Bronchial epithelial cell (primary cell): ENCODE data around the gene CRACDL. TPM values are rescaled to one million over a fixed set of nuclear protein-coding genes. Genes with fewer than 3 reads are reported as not detected.

Experiments used
- DNase-seq: peaks from one replicate; pipeline ENCODE4 v3.0.0-alpha.2; 2010; ENCODE audit warnings: low read depth
- FAIRE-seq: peaks from 2 replicates; lab custom pipeline; 2011; peaks lifted over from hg19 to GRCh38; lab: Jason Lieb, UNC
- H3K27me3 ChIP-seq: 2 replicates; pipeline ENCODE4 v1.5.1; 2011; ENCODE audit warnings: low read length; ENCODE audit not compliant: control insufficient read depth, insufficient read depth
- H3K36me3 ChIP-seq: 2 replicates; pipeline ENCODE4 v1.5.1; 2011; ENCODE audit warnings: low read length; ENCODE audit not compliant: control insufficient read depth, insufficient read depth
- H3K4me3 ChIP-seq: 2 replicates; pipeline ENCODE4 v1.5.1; 2011; ENCODE audit warnings: mild to moderate bottlenecking, low read depth, low read length, control low read depth
- CTCF ChIP-seq: IDR thresholded peaks from 2 replicates; pipeline ENCODE4 v1.5.1; 2011; ENCODE audit warnings: mild to moderate bottlenecking, moderate library complexity, low read length, control low read depth, inconsistent platforms; ENCODE audit not compliant: insufficient read depth, severe bottlenecking
- total RNA-seq: library from RNA; depleted of rRNA; stranded (reverse); fragments of >200 nt; gene quantifications from 2 replicates; pipeline ENCODE4 v1.2.1, GENCODE V29; 2014

CRACDL gene
- total RNA-seq, 1 donor from 2014 or later: 0.26 TPM

DNA sequence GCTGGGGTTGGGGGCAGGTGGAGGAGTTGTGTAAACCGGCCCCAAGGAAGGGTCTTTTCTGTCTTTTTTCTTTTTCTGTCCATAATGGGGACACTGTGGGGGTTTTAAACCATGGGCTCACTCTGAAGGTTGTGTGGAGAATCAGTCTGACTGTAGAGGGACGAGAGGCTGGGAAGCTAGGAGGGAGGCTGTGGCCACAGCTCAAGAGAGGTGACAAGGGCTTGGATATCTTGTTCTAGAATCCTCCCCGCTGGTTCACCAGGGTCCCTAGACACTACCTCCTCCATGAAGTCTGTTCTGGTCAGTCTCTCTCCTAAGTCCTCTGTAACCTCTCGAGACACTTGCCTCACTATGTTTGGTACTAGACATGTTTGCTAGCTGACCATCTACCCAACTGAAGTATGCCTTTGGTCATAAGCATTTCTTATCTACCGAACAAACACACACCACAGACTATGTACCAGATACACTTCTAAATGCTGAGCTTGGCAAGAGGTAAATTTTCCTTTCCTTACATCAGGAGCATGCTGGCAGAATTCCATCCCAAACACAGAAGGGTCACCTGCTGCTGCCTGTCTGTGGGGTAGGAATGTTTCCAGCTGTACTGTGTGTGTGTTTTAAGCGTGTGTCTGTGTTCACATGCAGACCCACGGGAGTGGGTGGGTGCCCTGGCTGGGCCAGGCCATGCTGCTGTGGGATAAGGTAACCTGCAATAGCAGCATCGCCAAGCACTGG lies 135.5 kb downstream of the CRACDL start:
- TF ChIP-seq CTCF: no peak
- no peak overlapping the region for H3K4me3 ChIP-seq
- DNase-seq (no peak), FAIRE-seq (no peak)
- H3K36me3 ChIP-seq: no peaks in the 10 kb centered on the region
- no peaks in the 10 kb centered on the region for H3K27me3 ChIP-seq

- no peak for TF ChIP-seq CTCF
- no peaks in the 10 kb centered on the region for H3K27me3 ChIP-seq
- H3K36me3 ChIP-seq: no peaks in the 10 kb centered on the region
- no peak overlapping the region for H3K4me3 ChIP-seq
- FAIRE-seq: no peak
- no peak for DNase-seq
Observed at GRCh38 chr2:98799375-98800329, 136.4 kb downstream of the CRACDL start.

GRCh38 chr2:98796775-98797544 lies 139.1 kb downstream of the CRACDL start:
- H3K36me3 ChIP-seq: no peaks in the 10 kb centered on the region
- no peaks in the 10 kb centered on the region for H3K27me3 ChIP-seq
- FAIRE-seq (no peak), DNase-seq (no peak)
- TF ChIP-seq CTCF: no peak
- no peak overlapping the region for H3K4me3 ChIP-seq

DNA sequence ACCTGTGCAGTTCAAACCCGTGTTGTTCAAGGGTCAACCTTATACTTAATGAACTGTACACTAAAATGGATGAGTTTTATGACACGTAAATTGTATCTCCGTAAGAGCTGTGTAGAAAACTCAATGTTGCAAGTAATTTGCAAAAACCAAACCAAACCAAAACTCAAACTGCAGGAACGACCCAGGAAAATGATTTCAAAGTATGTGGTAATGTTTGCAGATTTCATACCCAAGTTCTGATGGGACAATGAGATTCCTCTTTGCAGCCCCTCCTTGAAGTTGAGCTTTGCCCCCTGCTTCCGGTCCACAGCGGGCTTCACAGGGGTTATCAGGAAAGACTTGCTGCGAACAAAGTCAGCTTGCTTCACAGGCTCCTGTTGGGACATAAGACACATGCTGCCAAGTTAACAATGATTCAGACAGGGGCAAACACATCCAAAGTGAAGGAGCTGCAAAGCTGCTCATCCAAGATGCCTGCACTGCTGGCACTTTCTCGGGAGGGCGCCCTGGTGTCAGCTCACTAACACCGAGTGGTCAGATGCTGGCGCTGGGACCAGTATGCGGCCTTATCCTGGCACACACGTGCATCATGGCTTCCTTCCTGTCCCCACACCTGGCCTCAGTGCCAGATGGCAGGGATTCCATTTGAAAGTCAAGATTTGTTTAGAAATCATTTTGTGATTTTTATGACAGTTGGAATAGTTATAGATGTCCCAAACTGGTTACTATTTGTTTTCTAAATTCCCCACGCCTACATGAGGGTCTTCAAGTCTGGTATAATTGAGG lies 139.9 kb downstream of the CRACDL start:
- no peak for TF ChIP-seq CTCF
- no peak for FAIRE-seq
- no peak for DNase-seq
- Histone ChIP-seq H3K27me3 (no peaks in the 10 kb centered on the region), H3K36me3 (no peaks in the 10 kb centered on the region), H3K4me3 (no peak overlapping the region)
